Occipital lobe (tissue), 2 donors: ENCODE data around the gene DNAH14. TPM values are rescaled to one million over a fixed set of nuclear protein-coding genes. Genes with fewer than 3 reads are reported as not detected.
"Not testable (repeated sequence)": the region's sequence is repeated elsewhere in the genome, so short reads cannot be mapped to it uniquely, and the experiment has no call there.

ENCODE experiments used
- DNase-seq: peaks from one replicate; lab custom pipeline; 2025; lab: John Stamatoyannopoulos, UW
- total RNA-seq: library from RNA; depleted of rRNA; stranded (reverse); fragments of >200 nt; gene quantifications from one replicate; pipeline ENCODE4 v1.2.3, GENCODE V29; 2014

The DNAH14 gene
- 16.5 TPM for total RNA-seq

DNA sequence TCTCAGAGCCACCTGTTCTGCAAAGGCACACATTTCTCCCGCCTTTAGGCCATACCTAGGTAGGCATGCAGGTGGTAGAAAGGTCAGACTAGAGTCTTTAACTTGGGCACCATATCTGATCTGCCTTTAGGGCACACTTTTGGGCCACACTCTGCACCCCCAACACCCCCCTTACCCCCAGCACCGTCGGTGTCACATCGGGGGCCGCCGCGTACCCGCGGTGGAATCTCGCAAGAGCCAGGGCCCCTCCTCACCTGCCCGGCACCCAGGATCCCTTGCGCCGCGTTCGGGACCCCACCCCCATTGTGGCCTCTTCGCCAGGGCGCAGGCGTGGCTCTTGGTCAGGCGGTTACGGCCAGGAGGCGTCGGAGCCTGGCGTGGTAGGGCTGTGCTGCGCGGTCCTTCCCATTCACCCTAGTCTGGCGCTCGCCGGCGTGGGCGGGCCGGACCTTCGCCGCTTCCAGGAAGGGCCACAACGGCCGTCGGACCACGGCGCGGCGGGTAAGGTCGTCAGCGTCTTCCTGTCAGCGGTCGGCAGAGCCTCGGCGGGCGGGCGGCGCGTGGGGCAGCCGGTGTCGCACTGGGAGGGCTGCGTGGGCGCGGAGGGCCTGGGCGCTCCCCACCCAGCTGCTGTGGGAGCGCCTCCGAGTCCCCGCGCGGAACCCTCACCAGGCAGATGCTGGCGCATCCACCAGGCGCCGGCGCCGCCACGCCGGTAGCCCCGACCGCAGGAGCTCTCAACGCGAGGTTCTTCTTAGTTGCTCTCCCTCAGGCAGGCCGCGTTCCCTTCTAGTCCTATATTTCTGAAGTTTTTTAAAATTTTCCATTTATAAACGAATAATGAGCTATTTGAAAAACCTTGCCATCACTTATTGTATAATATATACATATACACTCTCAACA lies at the start of gene DNAH14:
Gene DNAH14, plus strand, starts transcription at position 341 of the 903 bp plus-strand sequence. CDS start 23,028 bp downstream, outside the sequence.
- no peak for DNase-seq

DNA sequence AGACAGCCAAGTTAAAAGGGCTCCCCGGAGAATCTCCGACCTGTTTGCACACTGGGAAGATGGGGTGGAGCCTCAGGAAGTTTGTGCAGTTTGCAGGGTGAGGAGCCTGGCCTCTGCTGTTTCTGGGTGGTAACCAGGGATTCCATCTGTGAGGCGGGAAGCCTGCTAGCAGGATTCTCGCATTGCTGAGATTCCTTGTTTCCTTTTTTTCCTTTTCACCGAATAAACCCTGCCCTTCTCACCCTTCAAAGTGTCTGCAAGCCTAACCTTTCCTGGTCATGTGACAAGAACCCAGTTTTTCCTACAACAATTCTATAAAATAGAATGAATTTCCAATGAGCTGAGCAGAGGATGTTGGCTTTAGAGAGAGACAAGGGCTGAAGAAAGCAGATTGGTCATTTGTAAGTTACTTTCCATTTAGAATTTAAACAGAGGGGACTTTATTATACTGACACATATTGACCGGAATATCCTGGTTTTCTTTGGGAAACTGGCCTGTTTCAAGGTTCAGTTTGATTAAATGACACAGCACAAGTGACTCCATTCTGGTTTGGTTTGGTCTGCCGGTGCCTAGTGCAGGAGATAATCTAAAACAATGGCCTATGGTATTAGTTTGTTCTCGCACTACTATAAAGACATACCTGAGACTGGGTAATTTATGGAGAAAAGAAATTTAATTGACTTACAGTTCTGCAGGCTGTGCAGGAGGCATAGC lies 48.7 kb upstream of the DNAH14 start:
- no peak for DNase-seq

GRCh38 chr1:224881308-224881692 lies 48.2 kb upstream of the DNAH14 start:
- not testable (repeated sequence) for DNase-seq

DNA sequence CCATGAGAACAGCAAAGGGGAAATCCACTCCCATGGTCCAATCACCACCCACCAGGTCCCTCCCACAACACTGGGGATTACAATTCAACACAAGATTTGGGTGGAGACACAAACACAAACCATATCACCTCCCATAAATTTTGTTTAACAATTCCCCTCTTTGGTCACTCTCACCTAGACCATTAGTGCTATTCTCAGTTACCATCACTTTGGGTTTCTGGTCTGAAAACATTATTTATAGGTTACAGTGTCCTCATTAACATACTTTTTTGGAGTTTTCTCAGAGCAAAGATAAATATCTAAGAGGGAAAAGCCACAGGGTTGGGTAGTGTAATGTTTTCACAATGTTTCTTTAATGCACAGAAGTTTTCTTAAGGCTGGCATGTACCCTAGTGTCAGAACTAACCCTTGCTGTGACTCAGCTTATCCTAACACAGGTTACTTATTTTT lies 47.7 kb upstream of the DNAH14 start:
- no peak for DNase-seq

DNA sequence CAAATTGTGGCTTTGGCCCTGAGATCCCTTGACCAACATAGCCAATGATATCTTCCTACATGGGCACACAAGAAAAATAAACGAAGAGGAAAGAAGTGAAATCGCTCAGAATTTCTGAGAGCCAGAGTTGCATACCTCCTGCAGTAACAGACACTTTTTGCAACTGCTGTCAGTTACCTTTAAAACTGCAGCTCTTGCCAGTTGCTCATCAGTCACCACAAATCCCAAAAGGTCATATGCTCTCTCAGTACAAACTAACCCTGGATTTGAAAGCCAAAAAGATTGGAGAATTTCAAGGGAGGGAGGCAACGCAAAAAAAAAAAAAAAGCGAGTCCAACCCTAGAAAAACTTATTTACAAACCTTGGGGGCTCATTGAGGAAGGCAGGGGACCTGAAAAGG lies 47.2 kb upstream of the DNAH14 start:
- no peak for DNase-seq

- DNase-seq = no peak
Observed at GRCh38 chr1:224883091-224883490, 46.4 kb upstream of the DNAH14 start.

- no peak for DNase-seq
Observed at GRCh38 chr1:224884361-224884801, 45.1 kb upstream of the DNAH14 start.

DNA sequence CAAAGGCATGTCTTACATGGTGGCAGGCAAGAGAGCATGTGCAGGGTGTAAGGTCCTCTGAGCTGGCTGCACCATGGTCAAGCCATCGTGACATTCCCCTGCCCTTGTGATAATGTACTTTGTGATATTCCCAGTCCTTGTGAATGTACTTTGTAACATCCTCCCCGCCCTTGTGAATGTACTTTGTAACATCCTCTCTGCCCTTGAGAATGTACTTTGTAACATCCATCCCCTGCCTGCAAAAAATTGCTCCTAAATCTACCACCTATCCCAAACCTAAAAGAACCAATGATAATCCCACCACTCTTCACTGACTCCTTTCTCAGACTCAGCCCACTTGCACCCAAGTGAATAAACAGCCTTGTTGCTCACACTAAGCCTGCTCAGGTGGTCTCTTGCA lies 44.1 kb upstream of the DNAH14 start:
- not testable (repeated sequence) for DNase-seq

GRCh38 chr1:224894915-224895314 lies 34.6 kb upstream of the DNAH14 start:
- DNase-seq = no peak

DNA sequence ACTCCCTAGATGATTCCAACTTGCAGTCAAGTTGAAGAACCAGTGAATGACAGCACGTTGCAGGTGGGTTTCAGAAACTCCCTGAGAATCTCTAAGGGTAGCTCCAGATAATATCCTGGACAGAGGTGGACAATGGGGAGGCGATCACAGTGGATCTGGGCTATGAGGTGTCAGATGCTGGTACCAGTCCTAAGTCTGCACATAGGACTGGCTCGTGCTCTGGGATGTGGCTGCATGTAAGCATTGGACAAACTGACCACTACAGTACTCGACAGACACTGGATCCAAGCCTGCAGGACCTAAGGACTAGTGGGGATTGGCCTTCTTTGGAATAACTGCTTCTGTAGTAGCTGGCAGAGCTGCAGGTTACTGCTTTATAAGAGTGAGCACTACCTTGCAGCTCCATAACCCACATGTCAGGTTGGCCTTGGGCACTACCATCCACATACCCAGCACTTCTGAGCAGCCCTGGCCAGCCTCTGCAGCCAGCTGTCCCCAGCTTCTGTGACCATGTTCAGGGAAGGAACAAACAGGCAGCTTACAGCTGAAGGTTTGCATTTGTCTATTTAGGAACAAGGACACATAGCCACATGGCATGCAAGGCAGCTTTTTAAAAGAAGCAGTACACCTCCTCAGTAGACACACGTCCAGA lies 33.2 kb upstream of the DNAH14 start:
- DNase-seq = no peak

DNA sequence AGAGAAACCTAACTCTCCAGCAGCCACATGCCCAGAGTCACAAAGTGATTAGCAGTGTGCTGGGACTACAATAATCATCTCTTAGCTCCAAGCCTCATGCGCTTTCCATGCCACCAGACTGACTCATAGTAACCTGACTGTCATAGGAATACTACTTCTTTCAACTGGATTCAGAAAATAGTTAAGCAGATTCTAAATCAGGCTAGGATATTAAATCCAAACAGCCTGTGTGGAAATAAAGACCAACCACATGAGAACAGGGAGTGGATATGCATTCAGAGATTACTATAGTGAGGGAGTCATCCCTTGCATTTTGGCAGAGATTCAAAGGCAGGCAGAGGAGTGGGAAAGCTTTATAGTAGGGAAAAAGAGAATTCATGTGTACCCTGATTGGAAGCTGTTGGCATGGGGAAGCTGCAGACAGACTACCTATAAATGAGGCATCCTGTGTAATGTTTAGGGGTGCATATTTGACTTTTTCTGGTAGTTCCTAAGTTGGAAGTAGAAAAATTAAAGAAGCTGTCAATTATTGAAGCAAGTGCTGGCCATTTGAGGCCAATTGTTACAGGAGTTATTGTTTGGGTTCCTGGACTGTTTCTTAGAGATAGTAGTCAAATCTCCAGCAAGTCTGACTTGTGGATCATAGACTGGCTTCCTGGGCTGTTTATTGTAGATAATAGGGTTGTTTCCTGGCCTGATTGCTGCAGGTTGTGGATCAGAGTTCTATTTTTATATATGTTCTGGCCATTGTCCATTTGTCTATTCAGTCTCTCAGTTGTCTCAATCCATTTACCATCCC lies 31.7 kb upstream of the DNAH14 start:
- no peak for DNase-seq

- no peak for DNase-seq
Observed at GRCh38 chr1:224898937-224899336, 30.5 kb upstream of the DNAH14 start.

DNA sequence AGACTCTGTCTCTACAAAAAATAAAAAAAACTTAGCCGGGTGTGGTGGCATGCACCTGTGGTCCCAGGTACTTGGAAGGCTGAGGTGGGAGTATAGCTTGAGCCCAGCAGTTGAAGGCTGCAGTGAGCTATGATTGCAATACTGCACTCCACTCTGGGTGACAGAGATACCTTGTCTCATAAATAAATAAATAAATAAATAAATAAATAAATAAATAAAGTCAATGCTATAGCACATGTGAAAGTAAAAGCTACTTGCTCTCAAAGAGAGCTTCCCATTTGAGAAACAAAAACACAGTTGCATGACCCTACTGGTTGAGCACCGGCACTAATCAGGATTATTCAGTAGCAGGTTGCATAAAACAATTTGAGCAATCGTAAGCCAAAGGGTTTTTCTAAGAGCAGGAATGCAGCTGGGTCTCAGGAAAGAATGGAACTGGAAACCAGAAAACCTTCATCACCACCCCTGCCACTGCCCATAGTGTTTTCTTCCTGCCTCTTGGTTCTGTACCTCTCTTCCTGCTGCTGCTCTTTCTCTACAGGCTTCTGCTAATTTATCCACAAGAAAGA lies 29.3 kb upstream of the DNAH14 start:
- no peak for DNase-seq

GRCh38 chr1:224901087-224901810 lies 28.2 kb upstream of the DNAH14 start:
- DNase-seq = no peak

- DNase-seq = no peak
Observed at GRCh38 chr1:224903955-224904354, 25.5 kb upstream of the DNAH14 start.

GRCh38 chr1:224906340-224906739 lies 23.1 kb upstream of the DNAH14 start:
- DNase-seq = no peak

DNA sequence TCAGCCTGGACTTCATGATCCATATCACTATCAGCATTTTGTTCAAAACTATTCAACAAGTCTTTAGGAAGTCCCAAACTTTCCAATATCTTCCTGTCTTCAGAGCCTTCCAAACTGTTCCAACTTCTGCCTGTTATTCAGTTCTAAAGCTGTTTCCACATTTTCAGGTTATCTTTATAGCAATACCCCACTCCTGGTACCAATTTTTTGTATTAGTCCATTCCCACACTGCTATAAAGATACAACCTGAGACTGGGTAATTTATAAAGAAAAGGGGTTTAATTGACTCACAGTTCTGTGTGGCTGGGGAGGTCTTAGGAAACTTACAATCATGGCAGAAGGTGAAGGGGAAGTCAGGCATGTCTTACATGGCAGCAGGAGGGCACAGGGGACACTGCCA lies 18.3 kb upstream of the DNAH14 start:
- no peak for DNase-seq

DNA sequence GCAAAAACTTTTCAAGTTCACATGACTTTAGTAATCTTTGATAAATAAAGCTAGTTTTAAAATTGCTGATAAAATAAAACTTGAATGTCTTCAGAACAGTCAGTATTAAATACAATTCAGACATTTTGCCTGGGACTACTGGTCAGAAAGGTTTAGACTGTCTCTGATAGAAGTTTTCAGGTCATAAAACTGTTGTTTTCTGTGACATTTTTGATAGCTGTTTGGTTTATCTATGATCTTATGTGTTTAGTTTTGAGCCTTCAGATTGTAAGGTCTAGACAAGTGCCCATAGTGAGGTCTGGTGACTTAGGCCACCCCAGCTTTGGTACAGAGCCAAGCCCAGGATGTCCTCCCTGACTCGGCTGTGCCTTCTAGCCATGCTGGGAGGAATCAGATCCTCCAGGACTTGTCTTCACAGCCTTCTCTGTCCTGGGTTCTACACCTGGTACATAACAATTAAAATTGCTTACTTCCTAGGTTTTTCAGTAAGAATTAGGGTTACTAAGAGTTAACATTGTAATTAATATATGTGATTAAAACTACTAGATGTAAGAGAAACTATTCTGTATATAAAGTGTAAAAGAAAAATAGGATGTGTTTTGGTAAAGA lies 15.1 kb upstream of the DNAH14 start:
- DNase-seq = no peak

DNA sequence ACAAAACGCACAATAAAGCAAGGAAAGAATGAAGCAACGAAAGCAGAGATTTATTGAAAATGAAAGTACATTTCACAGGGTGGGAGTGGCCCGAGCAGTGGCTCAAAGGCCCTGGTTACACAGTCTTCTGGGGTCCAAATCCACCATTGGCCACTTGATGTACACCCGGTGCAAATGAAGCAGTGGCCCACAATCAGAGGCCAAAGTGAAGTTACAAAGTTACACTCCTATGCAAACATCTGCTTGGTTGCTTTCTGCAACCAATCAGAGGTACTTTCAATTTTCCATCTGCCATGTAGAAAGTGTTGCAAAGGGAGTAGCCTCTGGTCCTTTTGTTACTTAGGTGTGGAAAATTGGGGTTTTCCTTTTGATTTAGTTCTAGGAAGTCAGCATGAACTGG lies 10.0 kb upstream of the DNAH14 start:
- no peak for DNase-seq

DNA sequence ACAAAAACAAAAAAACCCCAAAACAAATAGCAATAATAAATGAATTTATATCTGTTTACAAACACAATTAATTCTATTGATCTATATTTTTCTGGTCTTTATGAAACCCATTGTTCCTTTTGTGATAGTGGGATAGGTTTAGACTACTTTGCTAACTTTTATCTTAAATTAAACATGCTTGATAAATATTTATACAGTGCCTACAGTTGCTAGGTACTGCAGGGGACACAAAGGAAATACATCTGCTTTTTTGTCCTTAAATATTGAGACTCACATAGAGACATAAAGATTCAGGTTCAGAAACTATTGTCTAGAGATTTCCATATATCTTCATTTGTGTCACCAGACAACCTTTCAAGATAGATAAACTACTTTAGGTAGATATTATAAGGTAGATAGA lies 8.5 kb upstream of the DNAH14 start:
- no peak for DNase-seq
